ENCODE data around the gene PACS1. TPM values are rescaled to one million over a fixed set of nuclear protein-coding genes. Genes with fewer than 3 reads are reported as not detected.

The PACS1 gene
- total and polyA plus RNA-seq, 2 donors (not counting 1 experiment from before 2014, with no cell fraction given) = 25.9 to 28.5 TPM

- Histone ChIP-seq H2AFZ (ENCODE audit: low read length) (no peak overlapping the region), H3K4me1 (ENCODE audit: control insufficient read depth, extremely low read depth, insufficient read depth, low read length) (peaks cover 3% of the 10 kb centered on the region), H4K20me1 (ENCODE audit: control insufficient read depth, extremely low read depth, insufficient read depth, low read length) (no peaks in the 10 kb centered on the region), H3K27me3 (ENCODE audit: control insufficient read depth, insufficient read depth, low read length) (no peaks in the 10 kb centered on the region), H3K27ac (ENCODE audit: insufficient read depth, low read length) (no peak overlapping the region), H3K9ac (ENCODE audit: insufficient read depth, low read length) (peak overlapping the region; percentile 81), H3K4me3 (replicated peaks in 1 of 4; ENCODE audit: control extremely low read depth in 1 of 4, insufficient read depth in 1 of 4, low read depth in 3 of 4, low read length in 4 of 4) (peak overlapping the region; percentile 71 to 98 (median 84)), H3K36me3 (ENCODE audit: control insufficient read depth, insufficient read depth, low read length) (peaks cover 11% of the 10 kb centered on the region), H3K9me3 (ENCODE audit: control insufficient read depth, insufficient read depth, low read depth, low read length) (no peaks in the 10 kb centered on the region), H3K4me2 (ENCODE audit: extremely low read depth, insufficient read depth, low read length) (peak overlapping the region; percentile 75), H3K79me2 (ENCODE audit: control insufficient read depth, insufficient read depth, low read length) (peaks cover 4% of the 10 kb centered on the region)
- TF ChIP-seq EZH2 (IDR thresholded peaks at IDR 0.05; ENCODE audit: low read length, missing control alignments) = no peak
- no peak for TF ChIP-seq CTCF (conservative IDR thresholded peaks at IDR 0.05 in 1 of 2, IDR thresholded peaks at IDR 0.05 in 1 of 2; ENCODE audit: low read depth in 1 of 2, low read length in 2 of 2)
- DNase-seq (ENCODE audit: low read depth in 2 of 2) = no peak
These were observed 188.4 kb downstream of the PACS1 start for GRCh38 chr11:66258473-66258893.

- TF ChIP-seq EZH2 (IDR thresholded peaks at IDR 0.05; ENCODE audit: low read length, missing control alignments) (no peak), CTCF (conservative IDR thresholded peaks at IDR 0.05 in 1 of 2, IDR thresholded peaks at IDR 0.05 in 1 of 2; ENCODE audit: low read depth in 1 of 2, low read length in 2 of 2) (no peak)
- Histone ChIP-seq H3K4me3 (replicated peaks in 1 of 4; ENCODE audit: control extremely low read depth in 1 of 4, insufficient read depth in 1 of 4, low read depth in 3 of 4, low read length in 4 of 4) (no peak overlapping the region), H3K4me1 (ENCODE audit: control insufficient read depth, extremely low read depth, insufficient read depth, low read length) (peaks cover 3% of the 10 kb centered on the region), H3K27me3 (ENCODE audit: control insufficient read depth, insufficient read depth, low read length) (no peaks in the 10 kb centered on the region), H3K9me3 (ENCODE audit: control insufficient read depth, insufficient read depth, low read depth, low read length) (no peaks in the 10 kb centered on the region), H2AFZ (ENCODE audit: low read length) (no peak overlapping the region), H3K9ac (ENCODE audit: insufficient read depth, low read length) (no peak overlapping the region), H3K27ac (ENCODE audit: insufficient read depth, low read length) (no peak overlapping the region), H3K36me3 (ENCODE audit: control insufficient read depth, insufficient read depth, low read length) (peaks cover 13% of the 10 kb centered on the region), H3K4me2 (ENCODE audit: extremely low read depth, insufficient read depth, low read length) (no peak overlapping the region), H3K79me2 (ENCODE audit: control insufficient read depth, insufficient read depth, low read length) (peaks cover 4% of the 10 kb centered on the region), H4K20me1 (ENCODE audit: control insufficient read depth, extremely low read depth, insufficient read depth, low read length) (no peaks in the 10 kb centered on the region)
- no peak for DNase-seq (ENCODE audit: low read depth in 2 of 2)
These were observed 189.2 kb downstream of the PACS1 start for GRCh38 chr11:66259225-66259624.

GRCh38 chr11:66259956-66260355 is 189.9 kb downstream of the PACS1 start:
- peaks cover 20% of the 10 kb centered on the region for H3K36me3 ChIP-seq (ENCODE audit: control insufficient read depth, insufficient read depth, low read length)
- H3K27ac ChIP-seq (ENCODE audit: insufficient read depth, low read length) = no peak overlapping the region
- H3K79me2 ChIP-seq (ENCODE audit: control insufficient read depth, insufficient read depth, low read length) = peaks cover 4% of the 10 kb centered on the region

More at GRCh38 chr11:66259956-66260355, 189.9 kb downstream of the PACS1 start:
- no peaks in the 10 kb centered on the region for H4K20me1 ChIP-seq (ENCODE audit: control insufficient read depth, extremely low read depth, insufficient read depth, low read length)
- H3K27me3 ChIP-seq (ENCODE audit: control insufficient read depth, insufficient read depth, low read length) = no peaks in the 10 kb centered on the region
- DNase-seq (ENCODE audit: low read depth in 2 of 2) = no peak
- TF ChIP-seq EZH2 (IDR thresholded peaks at IDR 0.05; ENCODE audit: low read length, missing control alignments) = no peak
- no peak for TF ChIP-seq CTCF (conservative IDR thresholded peaks at IDR 0.05 in 1 of 2, IDR thresholded peaks at IDR 0.05 in 1 of 2; ENCODE audit: low read depth in 1 of 2, low read length in 2 of 2)
- H3K9ac ChIP-seq (ENCODE audit: insufficient read depth, low read length) = no peak overlapping the region
- peaks cover 3% of the 10 kb centered on the region for H3K4me1 ChIP-seq (ENCODE audit: control insufficient read depth, extremely low read depth, insufficient read depth, low read length)
- no peak overlapping the region for H3K4me2 ChIP-seq (ENCODE audit: extremely low read depth, insufficient read depth, low read length)
- no peaks in the 10 kb centered on the region for H3K9me3 ChIP-seq (ENCODE audit: control insufficient read depth, insufficient read depth, low read depth, low read length)
- no peak overlapping the region for H3K4me3 ChIP-seq (replicated peaks in 1 of 4; ENCODE audit: control extremely low read depth in 1 of 4, insufficient read depth in 1 of 4, low read depth in 3 of 4, low read length in 4 of 4)
- no peak overlapping the region for H2AFZ ChIP-seq (ENCODE audit: low read length)

Measured in fibroblast of lung (primary cell).